ENCODE results near the gene ATP6V0D1.

Gene ATP6V0D1

GRCh38 chr16:67462279-67462655 is 18.7 kb downstream of the ATP6V0D1 start:
- FAIRE-seq, result no peak

- no peak for FAIRE-seq
Measured at GRCh38 chr16:67461600-67462278, 19.2 kb downstream of the ATP6V0D1 start.

DNA sequence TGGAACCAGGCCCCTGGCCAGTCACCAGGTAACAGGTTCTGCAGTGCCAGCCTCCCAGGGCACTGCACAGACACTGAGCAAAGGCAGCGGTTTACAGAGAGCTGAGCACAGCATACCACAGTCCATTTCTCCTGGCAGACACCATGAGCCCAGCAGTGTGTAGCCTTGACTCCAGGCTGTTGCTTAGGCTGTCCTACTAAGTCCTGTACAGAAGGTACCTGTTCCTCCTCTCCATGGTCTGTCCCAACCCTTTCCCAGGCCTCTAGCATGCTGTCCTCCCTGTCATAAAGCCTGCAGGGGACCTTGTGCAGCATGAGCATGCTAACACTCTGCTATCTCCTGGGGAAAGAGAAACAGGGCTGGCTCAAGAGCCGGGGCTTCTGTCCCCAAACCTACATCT is 20.0 kb downstream of the ATP6V0D1 start:
- no peak for FAIRE-seq

- peak; percentile 83 for FAIRE-seq
Measured at GRCh38 chr16:67460168-67460567, 20.8 kb downstream of the ATP6V0D1 start.

GRCh38 chr16:67459861-67460150 is 21.2 kb downstream of the ATP6V0D1 start:
- FAIRE-seq, result no peak

- no peak for FAIRE-seq
Measured at GRCh38 chr16:67459066-67459860, 21.7 kb downstream of the ATP6V0D1 start.

- peak; percentile 37 for FAIRE-seq
Measured at GRCh38 chr16:67458121-67458641, 22.8 kb downstream of the ATP6V0D1 start.

- FAIRE-seq, result no peak
Measured at GRCh38 chr16:67457611-67458010, 23.3 kb downstream of the ATP6V0D1 start.

GRCh38 chr16:67456391-67457081 is 24.4 kb downstream of the ATP6V0D1 start:
- FAIRE-seq, result no peak

- no peak for FAIRE-seq
Measured at GRCh38 chr16:67454852-67455251, 26.1 kb downstream of the ATP6V0D1 start.

DNA sequence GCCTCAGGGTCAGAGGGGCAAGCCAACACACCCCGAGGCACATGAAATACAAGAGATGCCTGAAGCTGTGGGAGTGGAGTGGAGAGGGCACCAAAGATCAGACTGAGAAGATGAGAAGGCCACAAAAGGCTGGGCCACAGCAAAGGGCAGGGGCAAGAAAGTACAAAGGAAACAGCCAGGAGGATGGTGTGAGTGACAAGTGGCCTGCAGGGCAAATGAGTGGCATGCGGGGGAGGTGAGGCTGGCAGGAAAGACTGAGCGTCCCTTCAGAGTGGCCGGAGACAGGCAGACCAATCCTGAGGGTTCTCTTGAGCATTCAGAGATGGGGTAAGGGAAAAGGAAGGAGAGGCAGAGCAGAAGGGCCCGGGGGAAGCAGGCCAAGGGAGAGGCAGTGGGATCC is 26.9 kb downstream of the ATP6V0D1 start:
- FAIRE-seq, result no peak

DNA sequence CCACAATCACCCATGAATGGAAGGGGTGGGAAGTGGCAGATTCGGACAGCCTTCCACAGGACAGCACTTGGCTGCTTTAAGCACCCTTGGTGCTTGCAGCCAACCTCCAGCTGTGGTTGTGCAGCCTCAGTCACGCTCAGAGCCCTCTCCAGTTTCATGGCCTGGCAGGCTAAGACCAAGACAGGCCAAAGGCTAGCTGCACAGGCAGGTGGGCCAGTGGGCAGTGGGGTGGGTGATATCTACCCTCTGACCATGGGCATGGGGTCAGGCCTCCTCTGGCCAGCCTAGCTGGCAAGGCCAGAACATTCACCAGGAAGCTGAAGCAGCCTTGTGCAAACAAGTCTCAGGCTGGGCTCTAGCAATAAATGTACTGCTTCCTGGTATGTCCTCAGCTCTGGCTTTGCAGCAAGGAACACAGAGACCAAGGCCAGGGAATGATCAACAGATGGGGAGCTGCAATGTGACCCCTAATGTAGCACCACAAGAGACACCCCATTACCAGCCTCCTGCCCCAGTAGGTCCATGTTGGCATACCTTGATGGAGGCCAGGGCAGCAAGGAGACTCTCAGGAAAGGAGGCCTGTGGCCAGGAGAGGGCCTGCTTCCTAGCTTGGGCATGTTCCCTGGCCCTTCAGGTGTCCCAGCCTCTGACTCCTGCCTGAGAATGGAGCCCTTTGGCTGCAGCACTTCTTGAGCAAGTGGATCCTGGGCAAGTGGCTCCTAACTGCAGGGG is 29.1 kb downstream of the ATP6V0D1 start:
- no peak for FAIRE-seq

DNA sequence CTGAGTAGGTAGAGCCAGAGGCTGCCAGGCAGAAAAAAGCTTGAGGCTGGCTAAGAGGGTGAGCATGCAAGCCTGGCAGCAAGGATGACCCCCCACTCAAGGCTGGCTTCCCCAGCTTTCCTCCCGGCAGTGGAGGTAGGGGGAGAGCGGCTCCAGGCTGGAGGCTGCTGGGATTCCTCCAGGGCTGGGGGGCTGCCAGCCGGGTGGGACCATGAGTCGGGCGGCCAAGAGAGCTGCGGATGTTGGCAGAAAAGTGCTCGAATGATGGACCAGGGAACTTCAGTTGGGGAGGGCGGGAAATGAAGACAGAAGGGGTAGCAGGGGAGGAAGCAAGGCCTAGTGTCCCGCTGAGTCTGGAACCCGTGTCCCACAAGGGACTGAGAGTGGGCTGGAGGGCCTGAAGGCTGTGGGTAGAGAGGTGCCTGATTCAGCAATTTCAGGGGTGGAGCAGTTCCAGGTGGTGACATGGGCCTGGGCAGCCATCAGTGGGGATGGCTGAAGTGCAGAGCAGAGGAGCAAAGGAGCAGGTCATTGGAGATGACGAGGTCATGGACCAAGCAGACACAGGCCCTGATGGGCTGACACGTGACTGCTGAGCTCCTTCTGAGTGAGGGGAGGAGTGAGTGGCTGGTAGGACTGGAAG is 29.8 kb downstream of the ATP6V0D1 start:
- no peak for FAIRE-seq

GRCh38 chr16:67449739-67450138 is 31.2 kb downstream of the ATP6V0D1 start:
- no peak for FAIRE-seq

GRCh38 chr16:67449336-67449735 is 31.6 kb downstream of the ATP6V0D1 start:
- no peak for FAIRE-seq

DNA sequence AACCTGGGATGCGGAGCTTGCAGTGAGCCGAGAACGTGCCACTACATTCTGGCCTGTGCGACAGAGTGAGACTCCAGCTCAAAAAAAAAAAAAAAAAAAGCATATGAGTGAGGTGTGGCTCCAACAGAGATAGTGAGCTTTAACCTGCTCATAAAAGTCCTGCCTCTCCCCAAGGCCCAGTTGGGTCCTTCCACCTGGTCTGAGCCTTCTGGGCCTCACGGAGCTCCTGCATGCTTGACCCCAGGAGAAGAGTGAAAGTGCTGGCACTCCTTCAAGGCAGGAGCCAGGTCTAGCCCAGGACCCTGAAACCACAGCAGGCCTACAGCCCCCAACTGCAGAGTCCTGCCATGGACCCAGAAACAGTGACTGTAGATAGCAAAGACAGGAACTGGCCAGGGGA is 32.4 kb downstream of the ATP6V0D1 start:
- no peak for FAIRE-seq

DNA sequence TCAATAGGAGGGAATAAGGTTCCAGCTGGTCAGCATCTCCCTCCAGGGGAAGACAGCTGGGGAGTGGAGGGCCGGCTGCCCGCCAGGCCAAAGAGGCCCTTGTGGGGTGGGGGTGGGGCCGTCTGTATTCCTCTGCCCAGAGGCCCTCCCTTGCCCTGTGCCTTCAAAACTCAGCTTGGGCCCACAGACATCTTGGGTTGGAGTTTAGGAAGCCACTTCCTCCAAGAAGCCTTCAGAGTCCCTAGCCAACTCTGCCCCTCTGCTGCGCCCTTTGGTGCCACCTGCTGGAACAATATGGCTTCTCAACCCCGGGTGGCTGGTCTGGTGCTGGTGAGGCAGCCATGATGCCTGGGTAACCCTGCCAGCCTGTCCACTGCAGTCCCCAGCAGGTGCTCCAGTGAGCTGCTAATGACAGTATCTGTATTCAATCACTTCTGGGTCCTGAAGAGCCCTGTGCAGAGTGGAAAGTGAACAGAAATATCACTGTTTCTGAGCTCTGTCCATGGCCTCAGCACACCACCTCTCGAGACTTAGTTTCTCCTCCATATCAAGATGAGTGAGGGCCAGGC is 33.4 kb downstream of the ATP6V0D1 start:
- FAIRE-seq, result no peak

DNA sequence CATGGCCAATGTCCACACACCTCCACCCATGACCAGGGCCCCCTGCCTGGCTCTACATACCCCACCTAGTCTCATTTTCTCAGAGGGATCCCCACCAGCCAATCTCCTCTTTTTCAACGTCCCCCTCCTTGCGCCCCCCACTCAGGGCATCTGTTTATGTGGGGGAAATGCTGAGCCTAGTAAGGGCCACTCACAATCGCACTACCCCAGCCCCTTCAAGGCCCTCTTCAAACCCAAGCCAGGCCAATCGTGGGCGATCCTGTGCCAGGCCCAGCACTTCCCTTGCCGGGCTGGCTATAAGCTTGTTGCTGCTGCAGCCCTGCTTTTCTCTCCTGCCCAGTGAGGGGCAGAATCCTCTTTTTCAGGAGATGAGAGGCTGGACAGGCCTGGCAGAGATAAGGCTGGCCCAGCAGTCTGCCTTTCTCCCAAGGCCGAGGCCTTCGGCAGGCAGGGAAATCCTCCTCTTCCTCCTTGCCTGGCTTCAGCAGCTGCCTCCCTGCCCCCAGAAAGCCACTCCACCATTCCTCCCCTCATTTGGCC is 33.9 kb downstream of the ATP6V0D1 start:
- FAIRE-seq, result no peak

DNA sequence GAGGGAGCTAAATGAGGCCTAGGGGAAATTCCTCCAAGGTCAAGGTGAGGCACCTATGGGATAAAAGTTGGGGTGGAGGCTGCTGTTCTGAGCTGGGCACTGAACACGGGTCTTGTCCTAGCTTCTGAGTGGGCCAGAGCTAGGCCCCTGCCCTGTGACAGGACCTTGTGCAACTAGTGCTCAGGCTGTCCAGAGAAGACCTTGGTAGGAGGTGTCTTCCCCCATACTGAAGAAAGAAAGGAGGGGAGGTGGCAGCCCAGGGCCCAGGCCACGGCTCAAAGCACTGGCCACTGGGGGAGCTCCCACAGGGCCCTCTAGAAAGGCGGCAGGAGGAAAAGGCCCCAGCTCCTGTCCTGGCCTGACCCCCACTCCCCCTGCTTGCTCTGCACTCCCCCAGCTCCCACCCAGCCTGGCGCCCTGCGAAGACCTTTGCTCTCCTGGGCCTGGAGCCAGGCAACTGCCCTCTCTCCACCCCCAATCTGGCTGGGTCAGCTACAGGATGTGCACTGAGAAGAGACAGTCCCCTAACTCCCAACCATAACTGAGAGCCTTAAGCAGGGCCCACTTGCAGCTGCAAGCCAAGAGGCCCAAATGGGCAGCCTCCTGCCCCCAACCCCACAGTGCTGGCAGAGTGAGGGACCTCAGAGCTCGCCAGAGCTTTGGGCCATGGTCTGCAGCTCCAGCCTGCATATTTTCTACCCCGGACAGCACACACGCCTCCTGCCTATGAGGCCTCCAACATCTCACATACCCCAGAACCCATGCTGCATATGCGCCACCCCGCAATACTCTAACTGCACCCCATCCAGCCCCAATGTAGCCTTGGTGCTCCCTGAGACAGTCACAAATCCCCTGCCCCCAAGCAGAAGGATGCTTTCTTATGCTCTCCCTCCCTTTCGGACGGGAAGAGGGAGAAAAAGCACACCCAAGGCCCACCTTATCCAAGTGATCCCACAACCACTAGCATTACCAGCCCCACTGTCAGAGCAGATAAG is 34.7 kb downstream of the ATP6V0D1 start:
- FAIRE-seq, result no peak

DNA sequence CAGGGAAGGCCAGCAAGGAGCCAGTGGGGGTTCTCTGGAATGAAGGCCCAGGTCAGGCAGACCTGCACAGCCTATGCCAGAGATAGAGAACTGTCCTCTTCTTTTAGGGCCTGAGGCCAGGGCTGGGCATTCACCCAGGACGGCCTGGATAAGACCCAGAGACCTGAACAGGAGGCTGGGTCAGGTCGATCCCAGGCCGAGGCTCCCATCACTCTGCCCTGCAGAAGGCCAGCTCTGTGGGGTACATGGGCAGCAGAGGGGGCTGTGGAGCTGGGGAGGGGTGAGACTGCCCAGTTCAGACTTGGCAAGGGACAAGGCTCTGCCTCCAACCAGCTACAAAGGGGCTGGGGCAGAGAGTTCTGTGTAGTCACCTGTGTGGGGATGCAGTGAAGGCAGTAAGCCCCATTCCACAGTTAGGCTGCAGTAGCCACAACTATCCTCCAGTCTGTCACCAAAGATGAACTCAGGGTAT is 35.5 kb downstream of the ATP6V0D1 start:
- no peak for FAIRE-seq

DNA sequence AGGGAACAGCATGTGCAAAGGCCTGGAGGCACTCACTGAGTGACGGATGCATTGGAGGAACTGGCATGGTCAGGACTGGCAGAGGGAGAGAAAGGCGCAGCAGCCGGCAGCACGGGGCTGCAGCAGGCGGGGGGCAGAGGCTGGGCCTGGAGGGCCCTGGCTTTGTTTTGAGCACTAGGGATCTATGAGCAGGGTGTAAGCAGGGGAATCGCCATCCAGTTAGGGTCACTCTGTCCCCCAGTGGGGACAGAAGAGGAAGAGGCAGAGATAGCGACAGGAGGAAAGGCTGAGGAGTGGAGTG is 35.9 kb downstream of the ATP6V0D1 start:
- FAIRE-seq, result no peak
